Measurements from ENCODE around the gene CFAP69. TPM values are rescaled to one million over a fixed set of nuclear protein-coding genes. Genes with fewer than 3 reads are reported as not detected.

The CFAP69 gene
- total RNA-seq, 1 donor from 2014 or later, result 1.8 TPM

DNA sequence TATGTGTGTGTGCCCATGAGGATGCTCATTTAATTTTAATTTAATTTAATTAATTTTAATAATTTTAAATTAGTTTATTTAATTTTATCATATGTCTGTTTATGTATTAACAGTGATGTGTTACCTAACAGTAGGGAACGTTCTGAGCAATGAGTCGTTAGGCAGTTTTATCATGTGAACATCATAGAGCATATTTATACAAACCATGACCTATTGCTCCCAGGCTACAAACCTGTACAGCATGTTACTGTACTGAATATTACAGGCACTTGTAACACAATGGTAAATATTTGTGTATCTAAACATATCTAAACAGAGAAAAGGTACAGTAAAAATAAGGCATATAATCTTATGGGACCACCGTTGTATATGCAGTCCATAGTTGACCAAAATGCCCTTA is 13.7 kb upstream of the CFAP69 start:
- Mint-ChIP-seq H3K9me3 (ENCODE audit: unreplicated experiment) (no peaks in the 10 kb centered on the region), H3K4me1 (ENCODE audit: unreplicated experiment) (no peaks in the 10 kb centered on the region), H3K36me3 (ENCODE audit: low read depth, unreplicated experiment) (no peaks in the 10 kb centered on the region), H3K27me3 (ENCODE audit: unreplicated experiment) (no peaks in the 10 kb centered on the region), H3K4me3 (ENCODE audit: unreplicated experiment) (no peak overlapping the region), H3K27ac (ENCODE audit: unreplicated experiment) (no peak overlapping the region)
- DNase-seq (ENCODE audit: low spot score), result no peak
- TF ChIP-seq, protein P1, sequence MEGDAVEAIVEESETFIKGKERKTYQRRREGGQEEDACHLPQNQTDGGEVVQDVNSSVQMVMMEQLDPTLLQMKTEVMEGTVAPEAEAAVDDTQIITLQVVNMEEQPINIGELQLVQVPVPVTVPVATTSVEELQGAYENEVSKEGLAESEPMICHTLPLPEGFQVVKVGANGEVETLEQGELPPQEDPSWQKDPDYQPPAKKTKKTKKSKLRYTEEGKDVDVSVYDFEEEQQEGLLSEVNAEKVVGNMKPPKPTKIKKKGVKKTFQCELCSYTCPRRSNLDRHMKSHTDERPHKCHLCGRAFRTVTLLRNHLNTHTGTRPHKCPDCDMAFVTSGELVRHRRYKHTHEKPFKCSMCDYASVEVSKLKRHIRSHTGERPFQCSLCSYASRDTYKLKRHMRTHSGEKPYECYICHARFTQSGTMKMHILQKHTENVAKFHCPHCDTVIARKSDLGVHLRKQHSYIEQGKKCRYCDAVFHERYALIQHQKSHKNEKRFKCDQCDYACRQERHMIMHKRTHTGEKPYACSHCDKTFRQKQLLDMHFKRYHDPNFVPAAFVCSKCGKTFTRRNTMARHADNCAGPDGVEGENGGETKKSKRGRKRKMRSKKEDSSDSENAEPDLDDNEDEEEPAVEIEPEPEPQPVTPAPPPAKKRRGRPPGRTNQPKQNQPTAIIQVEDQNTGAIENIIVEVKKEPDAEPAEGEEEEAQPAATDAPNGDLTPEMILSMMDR (IDR thresholded peaks at IDR 0.05; ENCODE audit: unreplicated experiment), result no peak

DNA sequence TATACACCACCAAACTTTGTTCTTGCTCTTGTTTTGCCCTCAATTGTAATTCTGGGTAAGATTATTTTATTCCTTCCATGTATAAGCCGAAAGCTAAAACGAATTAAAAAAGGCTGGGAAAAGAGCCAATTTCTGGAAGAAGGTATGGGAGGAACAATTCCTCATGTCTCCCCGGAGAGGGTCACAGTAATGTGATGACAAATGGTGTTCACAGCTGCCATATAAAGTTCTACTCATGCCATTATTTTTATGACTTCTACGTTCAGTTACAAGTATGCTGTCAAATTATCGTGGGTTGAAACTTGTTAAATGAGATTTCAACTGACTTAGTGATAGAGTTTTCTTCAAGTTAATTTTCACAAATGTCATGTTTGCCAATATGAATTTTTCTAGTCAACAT is 12.5 kb upstream of the CFAP69 start:
- no peak overlapping the region for H3K4me3 Mint-ChIP-seq (ENCODE audit: unreplicated experiment)
- no peaks in the 10 kb centered on the region for H3K9me3 Mint-ChIP-seq (ENCODE audit: unreplicated experiment)
- H3K27ac Mint-ChIP-seq (ENCODE audit: unreplicated experiment), result no peak overlapping the region
- no peaks in the 10 kb centered on the region for H3K4me1 Mint-ChIP-seq (ENCODE audit: unreplicated experiment)
- DNase-seq (ENCODE audit: low spot score), result no peak
- H3K27me3 Mint-ChIP-seq (ENCODE audit: unreplicated experiment), result no peaks in the 10 kb centered on the region
- no peaks in the 10 kb centered on the region for H3K36me3 Mint-ChIP-seq (ENCODE audit: low read depth, unreplicated experiment)
- TF ChIP-seq, protein P1 (IDR thresholded peaks at IDR 0.05; ENCODE audit: unreplicated experiment), result no peak

DNA sequence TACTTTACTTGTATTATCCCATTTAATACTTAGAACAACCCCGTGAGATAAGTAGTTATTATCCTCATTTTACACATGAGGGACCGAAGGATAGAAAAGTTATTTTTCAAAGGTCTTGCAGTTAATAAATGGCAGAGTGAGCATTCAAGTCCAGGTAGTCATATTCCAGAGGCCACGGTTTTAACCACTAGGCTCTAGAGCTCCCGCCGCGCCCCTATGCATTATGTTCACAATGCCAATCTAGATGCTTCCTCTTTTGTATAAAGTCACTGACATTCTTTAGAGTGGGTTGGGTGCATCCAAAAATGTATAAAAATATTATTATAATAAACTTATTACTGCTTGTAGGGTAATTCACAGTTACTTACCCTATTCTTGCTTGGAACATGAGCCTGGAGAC is 11.4 kb upstream of the CFAP69 start:
- TF ChIP-seq, protein P1 (IDR thresholded peaks at IDR 0.05; ENCODE audit: unreplicated experiment), result no peak
- no peak for DNase-seq (ENCODE audit: low spot score)
- H3K4me1 Mint-ChIP-seq (ENCODE audit: unreplicated experiment), result no peaks in the 10 kb centered on the region
- no peaks in the 10 kb centered on the region for H3K27me3 Mint-ChIP-seq (ENCODE audit: unreplicated experiment)
- no peak overlapping the region for H3K27ac Mint-ChIP-seq (ENCODE audit: unreplicated experiment)
- no peaks in the 10 kb centered on the region for H3K9me3 Mint-ChIP-seq (ENCODE audit: unreplicated experiment)
- no peak overlapping the region for H3K4me3 Mint-ChIP-seq (ENCODE audit: unreplicated experiment)
- H3K36me3 Mint-ChIP-seq (ENCODE audit: low read depth, unreplicated experiment), result no peaks in the 10 kb centered on the region

DNA sequence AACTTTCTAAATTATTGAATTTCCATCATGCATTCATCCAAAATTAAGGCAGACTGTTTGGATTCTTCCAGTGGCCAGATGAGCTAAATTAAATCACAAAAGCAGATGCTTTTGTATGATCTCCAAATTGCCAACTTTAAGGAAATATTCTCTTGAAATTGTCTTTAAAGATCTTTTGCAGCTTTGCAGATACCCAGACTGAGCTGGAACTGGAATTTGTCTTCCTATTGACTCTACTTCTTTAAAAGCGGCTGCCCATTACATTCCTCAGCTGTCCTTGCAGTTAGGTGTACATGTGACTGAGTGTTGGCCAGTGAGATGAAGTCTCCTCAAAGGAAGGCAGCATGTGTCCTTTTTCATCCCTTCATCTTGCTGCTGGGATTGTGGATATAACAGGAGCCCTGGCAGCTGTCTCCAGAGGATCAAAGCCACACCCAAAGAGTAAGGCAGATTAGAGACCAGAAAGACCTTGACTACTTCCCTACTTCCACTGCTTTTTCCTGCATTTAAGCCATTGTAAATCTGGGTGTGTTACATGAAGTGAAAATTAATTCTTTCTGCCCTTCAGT is 8.2 kb upstream of the CFAP69 start:
- TF ChIP-seq, protein P1 (IDR thresholded peaks at IDR 0.05; ENCODE audit: unreplicated experiment), result no peak
- H3K36me3 Mint-ChIP-seq (ENCODE audit: low read depth, unreplicated experiment), result no peaks in the 10 kb centered on the region

DNA sequence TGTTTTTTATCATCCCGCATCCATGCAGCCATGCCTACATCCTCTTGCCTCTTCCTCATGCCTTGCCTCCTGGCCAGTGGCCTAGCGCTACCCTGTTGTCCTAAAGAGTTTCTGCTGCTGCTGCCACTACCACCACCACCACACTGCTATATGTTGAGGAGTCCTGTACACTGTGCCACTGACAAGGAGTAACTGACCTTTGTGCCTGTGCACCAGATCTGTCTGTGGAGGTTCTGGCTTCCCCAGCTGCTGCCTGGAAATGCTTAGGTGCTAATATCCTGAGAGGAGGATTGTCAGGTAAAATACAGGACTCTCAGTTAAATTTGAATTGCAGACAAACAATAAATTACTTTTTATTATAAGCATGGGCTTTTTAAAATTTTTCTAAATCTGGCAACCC is 7.0 kb upstream of the CFAP69 start:
- H3K27me3 Mint-ChIP-seq (ENCODE audit: unreplicated experiment), result no peaks in the 10 kb centered on the region

More for the DNA sequence above, 8.2 kb upstream of the CFAP69 start:
- no peaks in the 10 kb centered on the region for H3K27me3 Mint-ChIP-seq (ENCODE audit: unreplicated experiment)
- H3K27ac Mint-ChIP-seq (ENCODE audit: unreplicated experiment), result no peak overlapping the region
- no peak overlapping the region for H3K4me3 Mint-ChIP-seq (ENCODE audit: unreplicated experiment)
- no peaks in the 10 kb centered on the region for H3K4me1 Mint-ChIP-seq (ENCODE audit: unreplicated experiment)
- DNase-seq (ENCODE audit: low spot score), result no peak
- H3K9me3 Mint-ChIP-seq (ENCODE audit: unreplicated experiment), result no peaks in the 10 kb centered on the region

More for the DNA sequence above, 7.0 kb upstream of the CFAP69 start:
- no peak for DNase-seq (ENCODE audit: low spot score)
- TF ChIP-seq, protein P1 (IDR thresholded peaks at IDR 0.05; ENCODE audit: unreplicated experiment), result no peak
- H3K36me3 Mint-ChIP-seq (ENCODE audit: low read depth, unreplicated experiment), result no peaks in the 10 kb centered on the region
- H3K9me3 Mint-ChIP-seq (ENCODE audit: unreplicated experiment), result no peaks in the 10 kb centered on the region
- H3K4me3 Mint-ChIP-seq (ENCODE audit: unreplicated experiment), result no peak overlapping the region
- H3K4me1 Mint-ChIP-seq (ENCODE audit: unreplicated experiment), result no peaks in the 10 kb centered on the region
- H3K27ac Mint-ChIP-seq (ENCODE audit: unreplicated experiment), result no peak overlapping the region
